HEK293 (cell line): ENCODE measurements around the gene TMEM9B.

Source experiments
- CTCF ChIP-seq: fragments of 450-650 bp; formaldehyde crosslinking; IDR thresholded peaks from 2 replicates; pipeline ENCODE4 v1.5.1; 2016; ENCODE audit warnings: missing biosample characterization, missing genetic modification characterization
- KLF10 ChIP-seq: fragments of 450-650 bp; IDR thresholded peaks from 2 replicates; pipeline ENCODE4 v1.5.1; 2018; ENCODE audit warnings: missing biosample characterization, mild to moderate bottlenecking, missing genetic modification characterization
- MYNN ChIP-seq: fragments of 450-650 bp; formaldehyde crosslinking; IDR thresholded peaks from 2 replicates; pipeline ENCODE4 v1.5.1; 2016; ENCODE audit warnings: missing biosample characterization, missing genetic modification characterization, borderline replicate concordance
- SETDB1 ChIP-seq: IDR thresholded peaks from one replicate; pipeline ENCODE4 v1.6.1; 2017; ENCODE audit warnings: mild to moderate bottlenecking, low read length, moderate library complexity, mixed read lengths; ENCODE audit not compliant: insufficient read length
- YY1 ChIP-seq: fragments of 450-650 bp; formaldehyde crosslinking; IDR thresholded peaks from 2 replicates; pipeline ENCODE4 v1.5.1; 2018; ENCODE audit warnings: missing biosample characterization, missing genetic modification characterization
- ZNF121 ChIP-seq: fragments of 450-650 bp; formaldehyde crosslinking; IDR thresholded peaks from 2 replicates; pipeline ENCODE4 v1.5.1; 2016; ENCODE audit warnings: missing biosample characterization, missing genetic modification characterization
- ZNF184 ChIP-seq: fragments of 450-650 bp; IDR thresholded peaks from 2 replicates; pipeline ENCODE4 v1.5.1; 2018; ENCODE audit warnings: missing biosample characterization, mild to moderate bottlenecking, missing genetic modification characterization
- ZNF248 ChIP-seq: fragments of 450-650 bp; formaldehyde crosslinking; IDR thresholded peaks from 2 replicates; pipeline ENCODE4 v1.5.1; 2017; ENCODE audit warnings: missing biosample characterization, missing genetic modification characterization
- ZNF362 ChIP-seq: fragments of 450-650 bp; formaldehyde crosslinking; IDR thresholded peaks from 2 replicates; pipeline ENCODE4 v1.5.1; 2016; ENCODE audit warnings: missing biosample characterization, missing genetic modification characterization
- ZNF544 ChIP-seq: fragments of 450-650 bp; formaldehyde crosslinking; IDR thresholded peaks from 2 replicates; pipeline ENCODE4 v1.5.0; 2017; ENCODE audit warnings: missing biosample characterization, missing genetic modification characterization
- TF ChIP-seq, protein P1 (sequence below): fragments of 450-650 bp; formaldehyde crosslinking; conservative IDR thresholded peaks from 2 replicates; pipeline ENCODE4 v1.5.1; 2016; ENCODE audit warnings: low read depth, missing biosample characterization, missing genetic modification characterization

DNA sequence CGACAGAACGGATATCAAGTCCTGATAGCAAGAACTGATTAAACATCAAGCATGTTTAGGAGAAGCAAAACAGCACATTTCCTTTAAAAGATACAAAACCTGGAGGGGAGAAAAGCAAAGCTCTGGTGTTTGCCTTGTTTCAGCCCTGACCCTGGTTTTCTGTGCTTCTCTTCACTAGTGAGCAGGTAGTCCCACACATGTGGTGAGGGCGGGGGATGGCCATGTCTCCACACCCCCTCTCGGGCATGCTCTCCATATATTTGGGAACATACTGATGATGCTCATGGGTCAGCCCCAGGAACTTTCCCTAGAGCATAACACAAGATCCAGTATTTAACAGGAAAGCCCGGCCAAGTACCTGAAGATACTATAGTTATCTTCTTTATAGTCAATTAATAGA is 41.6 kb downstream of the TMEM9B start:
- TF ChIP-seq, protein P1, sequence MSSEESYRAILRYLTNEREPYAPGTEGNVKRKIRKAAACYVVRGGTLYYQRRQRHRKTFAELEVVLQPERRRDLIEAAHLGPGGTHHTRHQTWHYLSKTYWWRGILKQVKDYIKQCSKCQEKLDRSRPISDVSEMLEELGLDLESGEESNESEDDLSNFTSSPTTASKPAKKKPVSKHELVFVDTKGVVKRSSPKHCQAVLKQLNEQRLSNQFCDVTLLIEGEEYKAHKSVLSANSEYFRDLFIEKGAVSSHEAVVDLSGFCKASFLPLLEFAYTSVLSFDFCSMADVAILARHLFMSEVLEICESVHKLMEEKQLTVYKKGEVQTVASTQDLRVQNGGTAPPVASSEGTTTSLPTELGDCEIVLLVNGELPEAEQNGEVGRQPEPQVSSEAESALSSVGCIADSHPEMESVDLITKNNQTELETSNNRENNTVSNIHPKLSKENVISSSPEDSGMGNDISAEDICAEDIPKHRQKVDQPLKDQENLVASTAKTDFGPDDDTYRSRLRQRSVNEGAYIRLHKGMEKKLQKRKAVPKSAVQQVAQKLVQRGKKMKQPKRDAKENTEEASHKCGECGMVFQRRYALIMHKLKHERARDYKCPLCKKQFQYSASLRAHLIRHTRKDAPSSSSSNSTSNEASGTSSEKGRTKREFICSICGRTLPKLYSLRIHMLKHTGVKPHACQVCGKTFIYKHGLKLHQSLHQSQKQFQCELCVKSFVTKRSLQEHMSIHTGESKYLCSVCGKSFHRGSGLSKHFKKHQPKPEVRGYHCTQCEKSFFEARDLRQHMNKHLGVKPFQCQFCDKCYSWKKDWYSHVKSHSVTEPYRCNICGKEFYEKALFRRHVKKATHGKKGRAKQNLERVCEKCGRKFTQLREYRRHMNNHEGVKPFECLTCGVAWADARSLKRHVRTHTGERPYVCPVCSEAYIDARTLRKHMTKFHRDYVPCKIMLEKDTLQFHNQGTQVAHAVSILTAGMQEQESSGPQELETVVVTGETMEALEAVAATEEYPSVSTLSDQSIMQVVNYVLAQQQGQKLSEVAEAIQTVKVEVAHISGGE (tag by site-specific recombination): no peak
- TF ChIP-seq YY1 (tag by site-specific recombination) (no peak), ZNF544 (tag by site-specific recombination) (no peak), CTCF (tag by site-specific recombination) (no peak), ZNF184 (tag by site-specific recombination) (no peak), ZNF121 (tag by site-specific recombination) (no peak), ZNF248 (no peak), SETDB1 (no peak), MYNN (no peak), KLF10 (no peak), ZNF362 (tag by site-specific recombination) (no peak)
